GM12878 (cell line): ENCODE results near the gene NDEL1. TPM values are rescaled to one million over a fixed set of nuclear protein-coding genes. Genes with fewer than 3 reads are reported as not detected.

Experiments
- ATAC-seq: fragments of 200-7000 bp; cut with Tn5 transposase; 3 replicates; pipeline ENCODE4 v1.9.1; 2020; ENCODE audit warnings: mild to moderate bottlenecking, moderate library complexity
- BruUV-seq: library from RNA; stranded (reverse); fragments of 400-500 nt; replicated peaks from 2 replicates; lab custom pipeline; 2021; lab: Mats Ljungman, UMichigan
- CTCF ChIA-PET: fragments of 300-600 bp; sonication (Branson Sonifier 250); formaldehyde crosslinking; extraction: SDS; loops from one replicate; lab custom pipeline; 2021; ENCODE audit warnings: inconsistent platforms; lab: Yijun Ruan, JAX
- POLR2A ChIA-PET: fragments of 350-600 bp; formaldehyde crosslinking; extraction: SDS; loops from one replicate; lab custom pipeline; 2021; ENCODE audit warnings: inconsistent platforms; lab: Charles Lee
- RAD21 ChIA-PET: fragments of 300-600 bp; sonication (Branson Sonifier 250); formaldehyde crosslinking; loops from one replicate; lab custom pipeline; 2023; ENCODE audit warnings: antibody characterized with exemption; ENCODE audit not compliant: unreplicated experiment; lab: Charles Lee
- SMC1A ChIA-PET: fragments of 300-600 bp; sonication (Branson Sonifier 250); formaldehyde crosslinking; loops from one replicate; lab custom pipeline; 2023; ENCODE audit not compliant: unreplicated experiment, uncharacterized antibody; lab: Charles Lee
- DNase-seq: peaks from one replicate; pipeline ENCODE4 v3.0.0-alpha.2; 2011; ENCODE audit warnings: low read depth, low spot score
- FAIRE-seq: peaks from 3 replicates; lab custom pipeline; 2011; peaks lifted over from hg19 to GRCh38; lab: Jason Lieb, UNC
- H2AFZ ChIP-seq: 2 replicates; pipeline ENCODE4 v1.6.0; 2011; ENCODE audit warnings: low read depth, low read length, control low read depth; ENCODE audit not compliant: control insufficient read depth
- H3K27ac ChIP-seq: 2 replicates; pipeline ENCODE4 v1.5.1; 2011; ENCODE audit warnings: control low read depth; ENCODE audit not compliant: control insufficient read depth, insufficient read depth
- H3K27me3 ChIP-seq, 2 experiments: replicated peaks in 1 of 2; 2 replicates each; pipeline versions ENCODE4 v1.6.0 to v1.6.1; 2011; ENCODE audit warnings: low read length in 1 of 2; ENCODE audit not compliant: control insufficient read depth in 2 of 2, insufficient read depth in 2 of 2
- H3K36me3 ChIP-seq, 2 experiments: 2 replicates each; pipeline ENCODE4 v1.5.1; 2011; ENCODE audit warnings: low read length in 1 of 2; ENCODE audit not compliant: control insufficient read depth in 2 of 2, insufficient read depth in 2 of 2
- H3K4me1 ChIP-seq: 2 replicates; pipeline ENCODE4 v1.6.1; 2011; ENCODE audit warnings: mild to moderate bottlenecking, low read length, moderate library complexity, mixed read lengths; ENCODE audit not compliant: control insufficient read depth, insufficient read depth
- H3K4me2 ChIP-seq: 2 replicates; pipeline ENCODE4 v1.6.0; 2011; ENCODE audit warnings: control low read depth; ENCODE audit not compliant: control insufficient read depth, insufficient read depth
- H3K4me3 ChIP-seq: fragments of 200-600 bp; sonication (generic); 2 replicates; pipeline ENCODE4 v1.5.1; 2016
- H3K79me2 ChIP-seq: 2 replicates; pipeline ENCODE4 v1.6.0; 2011; ENCODE audit warnings: low read length; ENCODE audit not compliant: control insufficient read depth, insufficient read depth
- H3K9ac ChIP-seq: 2 replicates; pipeline ENCODE4 v1.8.0; 2011; ENCODE audit warnings: low read length, control low read depth, mixed read lengths; ENCODE audit not compliant: control insufficient read depth, insufficient read depth
- H3K9me3 ChIP-seq: replicated peaks from 3 replicates; pipeline ENCODE4 v1.5.1; 2011; ENCODE audit warnings: mild to moderate bottlenecking, low read length; ENCODE audit not compliant: control insufficient read depth, insufficient read depth
- H4K20me1 ChIP-seq: 2 replicates; pipeline ENCODE4 v1.6.0; 2011; ENCODE audit not compliant: control insufficient read depth, insufficient read depth
- BCL3 ChIP-seq: IDR thresholded peaks from 2 replicates; pipeline ENCODE4 v1.6.1; 2011; ENCODE audit warnings: borderline replicate concordance, low read depth, mild to moderate bottlenecking, moderate library complexity, low read length; ENCODE audit not compliant: insufficient read depth, poor library complexity, severe bottlenecking
- ELK1 ChIP-seq: IDR thresholded peaks from 2 replicates; pipeline ENCODE4 v1.6.1; 2012; ENCODE audit warnings: low read depth, low read length, improper control_type of control experiment
- ETV6 ChIP-seq, 2 experiments: fragments of 450-650 bp in 1 of 2; IDR thresholded peaks in 1 of 2; conservative IDR thresholded peaks in 1 of 2; 2 replicates each; pipeline ENCODE4 v1.6.1; 2014; ENCODE audit warnings: antibody characterized with exemption in 1 of 2, borderline replicate concordance in 1 of 2, low read depth in 1 of 2, mild to moderate bottlenecking in 1 of 2, moderate library complexity in 1 of 2
- MAX ChIP-seq: IDR thresholded peaks from 2 replicates; pipeline ENCODE4 v1.6.1; 2012; ENCODE audit warnings: low read depth, low read length, improper control_type of control experiment
- MEF2B ChIP-seq: fragments of 450-650 bp; IDR thresholded peaks from 2 replicates; pipeline ENCODE4 v1.6.1; 2018; ENCODE audit warnings: mild to moderate bottlenecking, moderate library complexity; ENCODE audit not compliant: partially characterized antibody, poor library complexity, severe bottlenecking
- NRF1 ChIP-seq: conservative IDR thresholded peaks from 2 replicates; pipeline ENCODE4 v1.6.1; 2011; ENCODE audit warnings: mild to moderate bottlenecking, low read depth, low read length, improper control_type of control experiment
- PBX3 ChIP-seq: IDR thresholded peaks from 2 replicates; pipeline ENCODE4 v1.6.1; 2011; ENCODE audit warnings: mild to moderate bottlenecking, low read depth, low read length, moderate library complexity; ENCODE audit not compliant: insufficient replicate concordance
- PRDM15 ChIP-seq: fragments of 450-650 bp; formaldehyde crosslinking; IDR thresholded peaks from 2 replicates; pipeline ENCODE4 v1.4.0; 2020; ENCODE audit warnings: mild to moderate bottlenecking, moderate library complexity
- RELA ChIP-seq: fragments of 450-650 bp; IDR thresholded peaks from 2 replicates; pipeline ENCODE4 v1.8.0; 2014; ENCODE audit warnings: borderline replicate concordance; ENCODE audit not compliant: partially characterized antibody
- SMC3 ChIP-seq: IDR thresholded peaks from 2 replicates; pipeline ENCODE4 v1.6.1; 2011; ENCODE audit warnings: low read length, improper control_type of control experiment, borderline replicate concordance
- TCF12 ChIP-seq: IDR thresholded peaks from 2 replicates; pipeline ENCODE4 v1.6.1; 2011; ENCODE audit warnings: low read depth, mild to moderate bottlenecking, low read length
- USF1 ChIP-seq: IDR thresholded peaks from 2 replicates; pipeline ENCODE4 v1.6.1; 2011; ENCODE audit warnings: borderline replicate concordance, low read depth, mild to moderate bottlenecking, moderate library complexity, mixed read lengths, low read length; ENCODE audit not compliant: insufficient read depth; ENCODE audit errors: extremely low read length
- in situ Hi-C: fragments of 300-500 bp; cut with MboI; formaldehyde crosslinking; loops from 9 replicates; pipeline ENCODE4 v1.14.3; 2018; ENCODE audit warnings: mixed read lengths
- intact Hi-C: fragments of 100-400 bp; cut with micrococcal nuclease; formaldehyde crosslinking; loops from one replicate; pipeline ENCODE4 v1.14.2; 2022; ENCODE audit not compliant: unreplicated experiment
- polyA plus RNA-seq, 11 experiments: library from polyadenylated mRNA; depleted of rRNA in 4 of 11; unstranded in 6 of 11; stranded (reverse) in 5 of 11; fragments of >200 nt; fragmentation: Nextera tagmentation in 4 of 11; fragmentation: Illumina TruSeq in 1 of 11; extraction: Ambion mirVana in 4 of 11; extraction: Trizol in 1 of 11; gene quantifications; 1 replicate in 1 of 11; 2 replicates in 10 of 11; pipeline versions ENCODE4 v1.2.1 to v1.2.3, GENCODE V29; 2011 to 2016; ENCODE audit warnings: inconsistent platforms in 2 of 11, missing spikeins in 2 of 11, low read depth in 1 of 11
- total RNA-seq, 4 experiments: library from RNA; depleted of rRNA in 3 of 4; stranded (reverse); fragments of >200 nt in 3 of 4; fragmentation: Illumina TruSeq in 1 of 4; extraction: Trizol in 1 of 4; gene quantifications; 2 replicates each; pipeline versions ENCODE4 v1.2.1 to v1.2.3, GENCODE V29; 2013 to 2021

Gene NDEL1
- total and polyA plus RNA-seq, 10 of the 15 experiments (the other 5 are each of a cell fraction or from before 2014, with no cell fraction given), result 0.72 to 41.5 (median 29.9) TPM

- no peak for TF ChIP-seq ETV6 (conservative IDR thresholded peaks at IDR 0.05 in 1 of 2, IDR thresholded peaks at IDR 0.05 in 1 of 2; ENCODE audit: borderline replicate concordance in 1 of 2, low read depth in 1 of 2)
These were observed 22.4 kb upstream of the NDEL1 start (continued) for GRCh38 chr17:8413328-8413727.

GRCh38 chr17:8413938-8414337 is 21.7 kb upstream of the NDEL1 start:
- no peaks in the 10 kb centered on the region for H3K79me2 ChIP-seq
- H3K27ac ChIP-seq, result no peak overlapping the region
- no TSS peak for BruUV-seq
- no peak overlapping the region for H2AFZ ChIP-seq
- no peaks in the 10 kb centered on the region for H4K20me1 ChIP-seq
- CTCF ChIA-PET, result interaction anchor here (1.0 kb wide), 1 partner anchor 332 kb away, joined by 3 read pairs; no protein-coding TSS in a partner anchor
- peaks cover 2 to 6% of the 10 kb centered on the region in 2 experiments; a peak in 3 of 4 replicates for H3K27me3 ChIP-seq
- H3K9me3 ChIP-seq, result no peaks in the 10 kb centered on the region
- no peaks in the 10 kb centered on the region for H3K4me1 ChIP-seq
- H3K9ac ChIP-seq, result no peak overlapping the region
- POLR2A ChIA-PET, result no interaction called here
- RAD21 ChIA-PET, result no interaction called here
- H3K4me2 ChIP-seq, result no peak overlapping the region
- H3K36me3 ChIP-seq, result no peaks in the 10 kb centered on the region
- FAIRE-seq (no peak), DNase-seq (no peak), ATAC-seq (no peak)
- no peak overlapping the region for H3K4me3 ChIP-seq
- intact Hi-C loops (loop anchor here (10.0 kb wide), 1 partner anchor 481 kb away; no protein-coding TSS in a partner anchor), in situ Hi-C loops (loop anchor here (5.0 to 10.0 kb wide), 2 partner anchors 333 to 601 kb away; no protein-coding TSS in a partner anchor)
- SMC1A ChIA-PET, result interaction anchor here (2.0 kb wide), 1 partner anchor 332 kb away, joined by 6 read pairs; no protein-coding TSS in a partner anchor
- TF ChIP-seq BCL3 (no peak), NRF1 (no peak), RELA (no peak), ELK1 (no peak), PRDM15 (CRISPR knock-in tag) (no peak), MAX (no peak), MEF2B (no peak), PBX3 (no peak), SMC3 (no peak), USF1 (no peak), TCF12 (no peak)
